ENCODE results near the gene C11orf98.

DNA sequence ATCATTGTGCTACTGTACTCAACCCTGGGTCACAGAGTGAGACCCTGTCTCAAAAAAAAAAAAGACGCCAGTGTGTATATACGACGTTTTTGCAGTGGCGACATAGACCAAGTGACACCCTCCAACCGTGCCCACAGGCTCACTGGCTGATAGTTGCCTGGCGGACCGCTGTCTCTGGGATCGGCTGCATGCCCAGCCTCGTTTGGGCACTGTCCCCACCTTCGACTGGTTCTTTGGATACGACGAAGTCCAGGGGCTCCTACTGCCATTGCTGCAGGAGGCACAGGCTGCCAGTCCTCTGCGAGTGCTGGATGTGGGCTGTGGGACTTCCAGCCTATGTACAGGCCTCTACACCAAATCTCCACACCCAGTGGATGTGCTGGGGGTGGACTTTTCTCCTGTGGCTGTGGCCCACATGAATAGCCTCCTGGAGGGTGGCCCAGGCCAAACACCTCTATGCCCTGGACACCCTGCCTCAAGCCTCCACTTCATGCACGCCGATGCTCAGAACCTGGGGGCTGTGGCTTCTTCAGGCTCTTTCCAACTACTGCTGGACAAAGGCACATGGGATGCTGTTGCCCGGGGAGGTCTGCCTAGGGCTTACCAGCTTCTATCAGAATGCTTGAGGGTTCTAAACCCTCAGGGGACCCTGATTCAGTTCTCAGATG, 1.4 kb upstream of the C11orf98 start:
- no peak for TF ChIP-seq EZH2 (IDR thresholded peaks at IDR 0.05; ENCODE audit: borderline replicate concordance, insufficient read depth, low read length, poor library complexity, severe bottlenecking)
- TF ChIP-seq, protein P1, sequence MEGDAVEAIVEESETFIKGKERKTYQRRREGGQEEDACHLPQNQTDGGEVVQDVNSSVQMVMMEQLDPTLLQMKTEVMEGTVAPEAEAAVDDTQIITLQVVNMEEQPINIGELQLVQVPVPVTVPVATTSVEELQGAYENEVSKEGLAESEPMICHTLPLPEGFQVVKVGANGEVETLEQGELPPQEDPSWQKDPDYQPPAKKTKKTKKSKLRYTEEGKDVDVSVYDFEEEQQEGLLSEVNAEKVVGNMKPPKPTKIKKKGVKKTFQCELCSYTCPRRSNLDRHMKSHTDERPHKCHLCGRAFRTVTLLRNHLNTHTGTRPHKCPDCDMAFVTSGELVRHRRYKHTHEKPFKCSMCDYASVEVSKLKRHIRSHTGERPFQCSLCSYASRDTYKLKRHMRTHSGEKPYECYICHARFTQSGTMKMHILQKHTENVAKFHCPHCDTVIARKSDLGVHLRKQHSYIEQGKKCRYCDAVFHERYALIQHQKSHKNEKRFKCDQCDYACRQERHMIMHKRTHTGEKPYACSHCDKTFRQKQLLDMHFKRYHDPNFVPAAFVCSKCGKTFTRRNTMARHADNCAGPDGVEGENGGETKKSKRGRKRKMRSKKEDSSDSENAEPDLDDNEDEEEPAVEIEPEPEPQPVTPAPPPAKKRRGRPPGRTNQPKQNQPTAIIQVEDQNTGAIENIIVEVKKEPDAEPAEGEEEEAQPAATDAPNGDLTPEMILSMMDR (IDR thresholded peaks at IDR 0.05; ENCODE audit: poor library complexity, severe bottlenecking) = no peak
- TF ChIP-seq POLR2AphosphoS5 (IDR thresholded peaks at IDR 0.05) = no peak
- TF ChIP-seq TAF1 (IDR thresholded peaks at IDR 0.05; ENCODE audit: low read depth) = no peak

Measured in neural cell (in vitro differentiated cells).